Measurements from ENCODE around the gene PEX26. TPM values are rescaled to one million over a fixed set of nuclear protein-coding genes. Genes with fewer than 3 reads are reported as not detected.

The PEX26 gene
- total and polyA plus RNA-seq, 2 donors (not counting 3 experiments of a cell fraction or from before 2014, with no cell fraction given): 25.6 to 44.4 TPM

GRCh38 chr22:18108187-18108586, 30.4 kb downstream of the PEX26 start:
- H3K79me2 ChIP-seq (ENCODE audit: control insufficient read depth, insufficient read depth, low read length): no peaks in the 10 kb centered on the region
- H3K27ac ChIP-seq (ENCODE audit: insufficient read depth, low read depth, low read length): no peak overlapping the region
- TF ChIP-seq POLR2A (IDR thresholded peaks at IDR 0.05; ENCODE audit: low read depth, low read length) (no peak), GATA2 (IDR thresholded peaks at IDR 0.05; ENCODE audit: insufficient read depth, insufficient read length, low read depth, low read length) (no peak), POLR2AphosphoS5 (IDR thresholded peaks at IDR 0.05; ENCODE audit: insufficient read depth, low read depth, low read length) (no peak), JUN (IDR thresholded peaks at IDR 0.05; ENCODE audit: borderline replicate concordance, insufficient read depth, insufficient read length, low read depth) (no peak), FOS (IDR thresholded peaks at IDR 0.05; ENCODE audit: borderline replicate concordance, insufficient read depth, low read length) (no peak), MAX (IDR thresholded peaks at IDR 0.05; ENCODE audit: insufficient read depth, insufficient read length) (no peak), EZH2 (IDR thresholded peaks at IDR 0.05; ENCODE audit: borderline replicate concordance, low read depth, low read length, severe bottlenecking) (no peak), MYC (IDR thresholded peaks at IDR 0.05; ENCODE audit: low read depth, low read length) (no peak), CTCF (IDR thresholded peaks at IDR 0.05; ENCODE audit: extremely low read depth in 1 of 2, insufficient read depth in 1 of 2, low read depth in 1 of 2, low read length in 2 of 2) (no peak)
- no peak overlapping the region for H3K9ac ChIP-seq (replicated peaks; ENCODE audit: extremely low read depth, insufficient read depth, low read length)
- ChIA-PET POLR2A (no interaction called here), CTCF (no interaction called here)
- H3K4me2 ChIP-seq (ENCODE audit: insufficient read depth, low read length): no peak overlapping the region
- H2AFZ ChIP-seq (ENCODE audit: low read depth, low read length): no peak overlapping the region
- FAIRE-seq (no peak), DNase-seq (ENCODE audit: low read depth, low spot score) (no peak)
- H3K9me1 ChIP-seq (replicated peaks; ENCODE audit: control insufficient read depth, extremely low read depth, insufficient read depth, low read length): no peaks in the 10 kb centered on the region
- dilution Hi-C loops (cut with MboI; ENCODE audit: extremely low pct_ligation_motif_present, low sequenced_read_pairs) (no loop called here), intact Hi-C loops (cut with micrococcal nuclease) (no loop called here)
- H4K20me1 ChIP-seq (replicated peaks; ENCODE audit: control insufficient read depth, extremely low read depth, insufficient read depth, low read length): no peaks in the 10 kb centered on the region
- H3K9me3 ChIP-seq (replicated peaks; ENCODE audit: control insufficient read depth, insufficient read depth, low read length): no peaks in the 10 kb centered on the region
- no peaks in the 10 kb centered on the region for H3K36me3 ChIP-seq (ENCODE audit: control insufficient read depth in 2 of 2, extremely low read depth in 1 of 2, insufficient read depth in 2 of 2, low read length in 2 of 2)
- peaks cover 8% of the 10 kb centered on the region for H3K4me1 ChIP-seq (ENCODE audit: control insufficient read depth, extremely low read depth, insufficient read depth, low read length)
- H3K27me3 ChIP-seq (ENCODE audit: control insufficient read depth in 2 of 2, insufficient read depth in 2 of 2, low read length in 2 of 2): no peaks in the 10 kb centered on the region
- no TSS peak for BruUV-seq (replicated peaks)
- no peak overlapping the region for H3K4me3 ChIP-seq (replicated peaks in 1 of 3; ENCODE audit: insufficient read depth in 1 of 3, low read depth in 1 of 3, low read length in 3 of 3)

Data from endothelial cell of umbilical vein (primary cell).